ENCODE results near the gene TMEM59L. TPM values are rescaled to one million over a fixed set of nuclear protein-coding genes. Genes with fewer than 3 reads are reported as not detected.

The TMEM59L gene
- total RNA-seq, 1 donor from 2014 or later, result 2.1 TPM

GRCh38 chr19:18666317-18666716 lies 53.6 kb downstream of the TMEM59L start:
- Histone ChIP-seq H3K36me3 (ENCODE audit: control insufficient read depth in 3 of 3, insufficient read depth in 3 of 3, low read length in 3 of 3) (peaks cover 20 to 28% (median 21%) of the 10 kb centered on the region in 3 donors), H3K4me3 (ENCODE audit: low read length in 3 of 3) (peak overlapping the region in 1 of 3 donors; percentile 22), H3K9me3 (ENCODE audit: control insufficient read depth in 3 of 3, low read length in 3 of 3) (no peaks in the 10 kb centered on the region), H3K27me3 (ENCODE audit: control insufficient read depth in 3 of 3, insufficient read depth in 3 of 3, low read length in 3 of 3) (no peaks in the 10 kb centered on the region), H3K9ac (ENCODE audit: low read depth in 1 of 3, low read length in 3 of 3) (peak overlapping the region in 2 of 3 donors; percentile 7 to 50), H3K27ac (ENCODE audit: low read depth, low read length) (no peak overlapping the region), H3K4me1 (ENCODE audit: control insufficient read depth in 3 of 3, insufficient read depth in 3 of 3, low read length in 3 of 3) (peaks cover 17 to 51% (median 31%) of the 10 kb centered on the region in 3 donors)

- Histone ChIP-seq H3K27ac (ENCODE audit: low read depth, low read length) (no peak overlapping the region), H3K9ac (ENCODE audit: low read depth in 1 of 3, low read length in 3 of 3) (peak overlapping the region in 1 of 3 donors; percentile 50), H3K9me3 (ENCODE audit: control insufficient read depth in 3 of 3, low read length in 3 of 3) (no peaks in the 10 kb centered on the region), H3K27me3 (ENCODE audit: control insufficient read depth in 3 of 3, insufficient read depth in 3 of 3, low read length in 3 of 3) (no peaks in the 10 kb centered on the region), H3K36me3 (ENCODE audit: control insufficient read depth in 3 of 3, insufficient read depth in 3 of 3, low read length in 3 of 3) (peaks cover 20 to 27% (median 21%) of the 10 kb centered on the region in 3 donors), H3K4me3 (ENCODE audit: low read length in 3 of 3) (no peak overlapping the region), H3K4me1 (ENCODE audit: control insufficient read depth in 3 of 3, insufficient read depth in 3 of 3, low read length in 3 of 3) (peaks cover 18 to 52% (median 34%) of the 10 kb centered on the region in 3 donors)
Measured at GRCh38 chr19:18666784-18667183, 54.1 kb downstream of the TMEM59L start.

GRCh38 chr19:18667531-18668251 lies 55.0 kb downstream of the TMEM59L start:
- no peak overlapping the region for H3K27ac ChIP-seq (ENCODE audit: low read depth, low read length)
- no peaks in the 10 kb centered on the region for H3K27me3 ChIP-seq (ENCODE audit: control insufficient read depth in 3 of 3, insufficient read depth in 3 of 3, low read length in 3 of 3)
- H3K9me3 ChIP-seq (ENCODE audit: control insufficient read depth in 3 of 3, low read length in 3 of 3), result no peaks in the 10 kb centered on the region
- H3K4me3 ChIP-seq (ENCODE audit: low read length in 3 of 3), result no peak overlapping the region
- H3K4me1 ChIP-seq (ENCODE audit: control insufficient read depth in 3 of 3, insufficient read depth in 3 of 3, low read length in 3 of 3), result peaks cover 25 to 53% (median 41%) of the 10 kb centered on the region in 3 donors
- no peak overlapping the region for H3K9ac ChIP-seq (ENCODE audit: low read depth in 1 of 3, low read length in 3 of 3)
- H3K36me3 ChIP-seq (ENCODE audit: control insufficient read depth in 3 of 3, insufficient read depth in 3 of 3, low read length in 3 of 3), result peaks cover 20 to 24% (median 21%) of the 10 kb centered on the region in 3 donors

GRCh38 chr19:18668252-18668631 lies 55.6 kb downstream of the TMEM59L start:
- no peak overlapping the region for H3K4me3 ChIP-seq (ENCODE audit: low read length in 3 of 3)
- H3K9ac ChIP-seq (ENCODE audit: low read depth in 1 of 3, low read length in 3 of 3), result no peak overlapping the region
- H3K36me3 ChIP-seq (ENCODE audit: control insufficient read depth in 3 of 3, insufficient read depth in 3 of 3, low read length in 3 of 3), result peaks cover 20 to 24% (median 21%) of the 10 kb centered on the region in 3 donors
- no peak overlapping the region for H3K27ac ChIP-seq (ENCODE audit: low read depth, low read length)
- H3K9me3 ChIP-seq (ENCODE audit: control insufficient read depth in 3 of 3, low read length in 3 of 3), result no peaks in the 10 kb centered on the region
- H3K4me1 ChIP-seq (ENCODE audit: control insufficient read depth in 3 of 3, insufficient read depth in 3 of 3, low read length in 3 of 3), result peaks cover 26 to 52% (median 40%) of the 10 kb centered on the region in 3 donors
- no peaks in the 10 kb centered on the region for H3K27me3 ChIP-seq (ENCODE audit: control insufficient read depth in 3 of 3, insufficient read depth in 3 of 3, low read length in 3 of 3)

- Histone ChIP-seq H3K4me3 (ENCODE audit: low read length in 3 of 3) (no peak overlapping the region), H3K36me3 (ENCODE audit: control insufficient read depth in 3 of 3, insufficient read depth in 3 of 3, low read length in 3 of 3) (peaks cover 20 to 24% (median 21%) of the 10 kb centered on the region in 3 donors), H3K9me3 (ENCODE audit: control insufficient read depth in 3 of 3, low read length in 3 of 3) (no peaks in the 10 kb centered on the region), H3K4me1 (ENCODE audit: control insufficient read depth in 3 of 3, insufficient read depth in 3 of 3, low read length in 3 of 3) (peaks cover 26 to 48% (median 37%) of the 10 kb centered on the region in 3 donors), H3K27me3 (ENCODE audit: control insufficient read depth in 3 of 3, insufficient read depth in 3 of 3, low read length in 3 of 3) (no peaks in the 10 kb centered on the region), H3K27ac (ENCODE audit: low read depth, low read length) (no peak overlapping the region), H3K9ac (ENCODE audit: low read depth in 1 of 3, low read length in 3 of 3) (no peak overlapping the region)
Measured at GRCh38 chr19:18668744-18669523, 56.3 kb downstream of the TMEM59L start.

GRCh38 chr19:18669524-18669817 lies 56.8 kb downstream of the TMEM59L start:
- H3K36me3 ChIP-seq (ENCODE audit: control insufficient read depth in 3 of 3, insufficient read depth in 3 of 3, low read length in 3 of 3), result peaks cover 20 to 24% (median 21%) of the 10 kb centered on the region in 3 donors
- H3K9me3 ChIP-seq (ENCODE audit: control insufficient read depth in 3 of 3, low read length in 3 of 3), result no peaks in the 10 kb centered on the region
- no peak overlapping the region for H3K4me3 ChIP-seq (ENCODE audit: low read length in 3 of 3)
- H3K9ac ChIP-seq (ENCODE audit: low read depth in 1 of 3, low read length in 3 of 3), result no peak overlapping the region
- H3K27ac ChIP-seq (ENCODE audit: low read depth, low read length), result no peak overlapping the region
- peaks cover 31 to 46% (median 42%) of the 10 kb centered on the region in 3 donors for H3K4me1 ChIP-seq (ENCODE audit: control insufficient read depth in 3 of 3, insufficient read depth in 3 of 3, low read length in 3 of 3)
- H3K27me3 ChIP-seq (ENCODE audit: control insufficient read depth in 3 of 3, insufficient read depth in 3 of 3, low read length in 3 of 3), result no peaks in the 10 kb centered on the region

GRCh38 chr19:18669883-18670282 lies 57.2 kb downstream of the TMEM59L start:
- no peaks in the 10 kb centered on the region for H3K27me3 ChIP-seq (ENCODE audit: control insufficient read depth in 3 of 3, insufficient read depth in 3 of 3, low read length in 3 of 3)
- H3K9me3 ChIP-seq (ENCODE audit: control insufficient read depth in 3 of 3, low read length in 3 of 3), result no peaks in the 10 kb centered on the region
- peaks cover 20 to 24% (median 21%) of the 10 kb centered on the region in 3 donors for H3K36me3 ChIP-seq (ENCODE audit: control insufficient read depth in 3 of 3, insufficient read depth in 3 of 3, low read length in 3 of 3)
- peaks cover 35 to 50% (median 46%) of the 10 kb centered on the region in 3 donors for H3K4me1 ChIP-seq (ENCODE audit: control insufficient read depth in 3 of 3, insufficient read depth in 3 of 3, low read length in 3 of 3)
- H3K4me3 ChIP-seq (ENCODE audit: low read length in 3 of 3), result no peak overlapping the region
- peak overlapping the region in 1 of 3 donors; percentile 19 for H3K9ac ChIP-seq (ENCODE audit: low read depth in 1 of 3, low read length in 3 of 3)
- H3K27ac ChIP-seq (ENCODE audit: low read depth, low read length), result no peak overlapping the region

GRCh38 chr19:18670312-18670711 lies 57.6 kb downstream of the TMEM59L start:
- Histone ChIP-seq H3K27me3 (ENCODE audit: control insufficient read depth in 3 of 3, insufficient read depth in 3 of 3, low read length in 3 of 3) (no peaks in the 10 kb centered on the region), H3K9ac (ENCODE audit: low read depth in 1 of 3, low read length in 3 of 3) (peak overlapping the region in 1 of 3 donors; percentile 19), H3K4me3 (ENCODE audit: low read length in 3 of 3) (no peak overlapping the region), H3K9me3 (ENCODE audit: control insufficient read depth in 3 of 3, low read length in 3 of 3) (no peaks in the 10 kb centered on the region), H3K27ac (ENCODE audit: low read depth, low read length) (no peak overlapping the region), H3K4me1 (ENCODE audit: control insufficient read depth in 3 of 3, insufficient read depth in 3 of 3, low read length in 3 of 3) (peaks cover 36 to 49% (median 46%) of the 10 kb centered on the region in 3 donors), H3K36me3 (ENCODE audit: control insufficient read depth in 3 of 3, insufficient read depth in 3 of 3, low read length in 3 of 3) (peaks cover 20 to 23% (median 21%) of the 10 kb centered on the region in 3 donors)
